Psoas muscle (tissue), 8 donors: ENCODE measurements around the gene FLNC. TPM values are rescaled to one million over a fixed set of nuclear protein-coding genes. Genes with fewer than 3 reads are reported as not detected.

Experiments
- ATAC-seq, 4 donors: fragments of 200-7000 bp; cut with Tn5 transposase; one replicate each; pipeline ENCODE4 v1.9.1; 2020; ENCODE audit warnings: moderate library complexity in 3 of 4, mild to moderate bottlenecking in 2 of 4
- DNase-seq, 2 donors: peaks; one replicate each; pipeline ENCODE4 v3.0.0-alpha.2; 2020
- H3K27ac ChIP-seq: fragments of 200-600 bp; one replicate; pipeline ENCODE4 v1.8.0; 2022
- H3K27me3 ChIP-seq, 3 donors: fragments of 200-600 bp in 1 of 3; one replicate each; pipeline versions ENCODE4 v1.6.1 to v1.8.0; 2013 to 2022; ENCODE audit warnings: low read length in 2 of 3, mild to moderate bottlenecking in 2 of 3, moderate library complexity in 1 of 3; ENCODE audit not compliant: insufficient read depth in 3 of 3
- H3K36me3 ChIP-seq, 2 donors: fragments of 200-600 bp in 1 of 2; one replicate each; pipeline versions ENCODE4 v1.6.1 to v1.8.0; 2013 to 2022; ENCODE audit warnings: low read depth in 1 of 2, mild to moderate bottlenecking in 1 of 2, moderate library complexity in 1 of 2; ENCODE audit not compliant: insufficient read depth in 1 of 2
- H3K4me1 ChIP-seq: fragments of 200-600 bp; one replicate; pipeline ENCODE4 v1.8.0; 2022
- H3K4me3 ChIP-seq: fragments of 200-600 bp; one replicate; pipeline ENCODE4 v1.8.0; 2022; ENCODE audit warnings: mild to moderate bottlenecking
- H3K9me3 ChIP-seq: fragments of 200-600 bp; one replicate; pipeline ENCODE4 v1.8.0; 2022
- CTCF ChIP-seq: fragments of 200-600 bp; IDR thresholded peaks from one replicate; pipeline ENCODE4 v1.8.0; 2022; ENCODE audit warnings: antibody characterized with exemption
- WGBS, 3 donors: extraction: QIAGEN DNeasy Blood & Tissue Kit; methylation state at CpG; one replicate each; pipeline versions ENCODE4 v1.1.6 to v1.1.7; 2013; 5-methylcytosine and 5-hydroxymethylcytosine counted together
- intact Hi-C, 2 donors: fragments of 100-400 bp; cut with DNase I; formaldehyde crosslinking; loops; one replicate each; pipeline versions ENCODE4 v1.11.0 to v1.14.2; 2022
- polyA plus RNA-seq, 3 donors: library from polyadenylated mRNA; stranded (reverse); fragments of 200-250 nt; gene quantifications; one replicate each; pipeline ENCODE4 v1.2.3, GENCODE V29; 2013
- total RNA-seq, 4 donors: library from RNA; stranded (reverse); fragmentation: NEBNext Ultra II Directional in 2 of 4; extraction: Animal tissue kit (Norgen Biotek cat#: 25700) in 2 of 4; gene quantifications; one replicate each; pipeline versions ENCODE4 v1.2.1 to v1.2.4, GENCODE V29; 2021 to 2023
- donor health status: healthy with polysubstance abuse.
- donor health status: DM: no; HTN: no; CAD: no; lungs with moderate emphysema.
- donor health status: Bipolar disorder and iron deficiency.
- donor health status: healthy.
- donor health status: DM: yes; HTN: yes; CAD: no.
- donor health status: DM: no; HTN: no; CAD: no.
- donor health status: DM: no; HTN: no; CAD: no.
- donor health status: DM: yes; HTN: yes; CAD: no.

Gene FLNC
- total and polyA plus RNA-seq, 7 donors, result 1,080 to 6,311 (median 4,011) TPM

GRCh38 chr7:128892521-128893250 lies 62.5 kb downstream of the FLNC start:
- no peaks in the 10 kb centered on the region for H3K36me3 ChIP-seq
- peak in 1 of 2 donors; percentile 36 for DNase-seq
- H3K4me1 ChIP-seq, result no peaks in the 10 kb centered on the region
- H3K4me3 ChIP-seq, result no peak overlapping the region
- H3K27me3 ChIP-seq, result peaks cover 0 to 20% (median 4%) of the 10 kb centered on the region in 3 donors
- TF ChIP-seq CTCF, result no peak
- intact Hi-C loops, result no loop called here
- H3K27ac ChIP-seq, result no peak overlapping the region
- no peaks in the 10 kb centered on the region for H3K9me3 ChIP-seq
- ATAC-seq, result no peak
- WGBS, 3 donors, result 86 to 89% (median 87%) methylated on average over 12 to 13 of the region's 13 CpGs

- Histone ChIP-seq H3K9me3 (no peaks in the 10 kb centered on the region), H3K36me3 (no peaks in the 10 kb centered on the region), H3K27me3 (peaks cover 0 to 20% (median 4%) of the 10 kb centered on the region in 3 donors), H3K27ac (no peak overlapping the region), H3K4me1 (no peaks in the 10 kb centered on the region), H3K4me3 (no peak overlapping the region)
- intact Hi-C loops, result no loop called here
- DNase-seq (peak in 1 of 2 donors; percentile 49), ATAC-seq (peak in 1 of 4 donors; percentile 8)
- 80 to 89% (median 81%) methylated on average over 21 to 23 of the region's 23 CpGs for whole genome bisulfite sequencing, 3 donors
- TF ChIP-seq CTCF, result no peak
These were observed 63.3 kb downstream of the FLNC start for GRCh38 chr7:128893251-128894100.

GRCh38 chr7:128894101-128894440 lies 63.9 kb downstream of the FLNC start:
- DNase-seq (peak in 1 of 2 donors; percentile 42), ATAC-seq (peak in 1 of 4 donors; percentile 20)
- peaks cover 0 to 20% (median 4%) of the 10 kb centered on the region in 3 donors for H3K27me3 ChIP-seq
- no peaks in the 10 kb centered on the region for H3K36me3 ChIP-seq
- H3K4me3 ChIP-seq, result no peak overlapping the region
- H3K27ac ChIP-seq, result no peak overlapping the region
- no peak for TF ChIP-seq CTCF
- 88 to 94% (median 92%) methylated on average over 6 of the region's 6 CpGs for WGBS, 3 donors
- no peaks in the 10 kb centered on the region for H3K9me3 ChIP-seq
- no peaks in the 10 kb centered on the region for H3K4me1 ChIP-seq
- intact Hi-C loops, result no loop called here

- Histone ChIP-seq H3K36me3 (no peaks in the 10 kb centered on the region), H3K9me3 (peaks cover 9% of the 10 kb centered on the region), H3K4me1 (no peaks in the 10 kb centered on the region), H3K27me3 (peaks cover 0 to 13% (median 1%) of the 10 kb centered on the region in 3 donors), H3K27ac (no peak overlapping the region), H3K4me3 (no peak overlapping the region)
- DNase-seq (no peak), ATAC-seq (no peak)
- WGBS, 3 donors, result 66 to 78% (median 78%) methylated on average over 3 of the region's 3 CpGs
- intact Hi-C loops, result no loop called here
- no peak for TF ChIP-seq CTCF
These were observed 65.1 kb downstream of the FLNC start for GRCh38 chr7:128895320-128895719.
